ENCODE results near the gene SUV39H2. TPM values are rescaled to one million over a fixed set of nuclear protein-coding genes. Genes with fewer than 3 reads are reported as not detected.

SUV39H2 gene
- total RNA-seq, 1 experiment from 2014 or later: 32.0 TPM

DNA sequence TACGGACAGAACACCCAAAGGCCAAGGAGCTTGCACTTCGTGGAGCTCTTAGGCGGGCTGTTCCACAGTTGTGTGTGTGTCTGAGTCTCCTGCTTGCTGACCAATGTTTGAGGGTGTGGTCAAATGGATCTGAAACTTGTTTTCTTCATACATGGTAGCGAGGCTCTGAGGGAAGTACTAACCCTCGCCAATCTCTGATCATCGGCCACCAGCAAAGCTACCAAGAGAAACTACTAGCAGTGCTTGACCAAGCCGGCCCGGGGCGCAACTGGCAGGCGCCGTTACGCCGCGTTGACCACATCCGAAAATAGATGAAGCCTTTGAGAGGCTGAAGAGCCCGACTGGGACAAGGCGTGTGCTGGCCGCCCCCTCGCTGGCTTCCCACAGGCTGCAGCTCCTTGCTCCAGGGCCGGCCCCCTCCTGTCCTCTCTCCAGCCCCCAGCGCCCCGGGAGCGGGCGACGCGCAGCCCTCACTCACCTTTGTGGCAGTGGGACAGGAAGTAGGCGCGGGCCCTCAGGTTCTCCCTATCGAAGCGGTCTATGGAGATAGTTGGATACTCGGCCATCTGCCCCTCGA is 74.8 kb downstream of the SUV39H2 start:
- intact Hi-C loops (cut with micrococcal nuclease; ENCODE audit: unreplicated experiment): loop anchor here (5.0 kb wide), 1 partner anchor 154 kb away; no protein-coding TSS in a partner anchor
- BruUV-seq (replicated peaks): no TSS peak
- H3K4me3 Mint-ChIP-seq (ENCODE audit: low read depth, unreplicated experiment): peak overlapping the region; percentile 91
- peak overlapping the region; percentile 94 for H3K27ac Mint-ChIP-seq (ENCODE audit: unreplicated experiment)
- CTCF ChIA-PET: interaction anchor here (0.6 to 1.6 kb wide), 6 partner anchors 8 to 214 kb away, joined by 3 to 6 read pairs (median 3); partner anchors contain the start of genes NMT2 and RPP38
- no peaks in the 10 kb centered on the region for H3K27me3 Mint-ChIP-seq (ENCODE audit: unreplicated experiment)
- H3K9me3 Mint-ChIP-seq (ENCODE audit: low read depth, unreplicated experiment): no peaks in the 10 kb centered on the region
- TF ChIP-seq, protein P1, sequence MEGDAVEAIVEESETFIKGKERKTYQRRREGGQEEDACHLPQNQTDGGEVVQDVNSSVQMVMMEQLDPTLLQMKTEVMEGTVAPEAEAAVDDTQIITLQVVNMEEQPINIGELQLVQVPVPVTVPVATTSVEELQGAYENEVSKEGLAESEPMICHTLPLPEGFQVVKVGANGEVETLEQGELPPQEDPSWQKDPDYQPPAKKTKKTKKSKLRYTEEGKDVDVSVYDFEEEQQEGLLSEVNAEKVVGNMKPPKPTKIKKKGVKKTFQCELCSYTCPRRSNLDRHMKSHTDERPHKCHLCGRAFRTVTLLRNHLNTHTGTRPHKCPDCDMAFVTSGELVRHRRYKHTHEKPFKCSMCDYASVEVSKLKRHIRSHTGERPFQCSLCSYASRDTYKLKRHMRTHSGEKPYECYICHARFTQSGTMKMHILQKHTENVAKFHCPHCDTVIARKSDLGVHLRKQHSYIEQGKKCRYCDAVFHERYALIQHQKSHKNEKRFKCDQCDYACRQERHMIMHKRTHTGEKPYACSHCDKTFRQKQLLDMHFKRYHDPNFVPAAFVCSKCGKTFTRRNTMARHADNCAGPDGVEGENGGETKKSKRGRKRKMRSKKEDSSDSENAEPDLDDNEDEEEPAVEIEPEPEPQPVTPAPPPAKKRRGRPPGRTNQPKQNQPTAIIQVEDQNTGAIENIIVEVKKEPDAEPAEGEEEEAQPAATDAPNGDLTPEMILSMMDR (IDR thresholded peaks at IDR 0.05; ENCODE audit: unreplicated experiment): no peak
- peak; percentile 60 for DNase-seq
- H3K36me3 Mint-ChIP-seq (ENCODE audit: insufficient read depth, unreplicated experiment): peaks cover 32% of the 10 kb centered on the region
- peaks cover 14% of the 10 kb centered on the region for H3K4me1 Mint-ChIP-seq (ENCODE audit: low read depth, unreplicated experiment)

Other genes starting within 250 kb of the SUV39H2 start
- 164 and 168 TPM in 2 replicates for gene FAM107B, start 104.0 kb upstream of the SUV39H2 start, total RNA-seq (2022)
- gene CDNF, start 40.8 kb upstream of the SUV39H2 start, total RNA-seq (2022): 2.3 and 2.4 TPM in 2 replicates
- gene HSPA14, start 40.6 kb upstream of the SUV39H2 start, total RNA-seq (2022): 21.3 and 22.9 TPM in 2 replicates
- 21.9 and 23.6 TPM in 2 replicates for gene MSANTD7, start 40.6 kb upstream of the SUV39H2 start, total RNA-seq (2022)
- 21.2 and 26.3 TPM in 2 replicates for gene DCLRE1C, start 75.2 kb downstream of the SUV39H2 start, total RNA-seq (2022)
- not detected in 2 replicates for gene MEIG1, start 80.5 kb downstream of the SUV39H2 start, total RNA-seq (2022)
- not detected in 2 replicates for gene OLAH, start 165.1 kb downstream of the SUV39H2 start, total RNA-seq (2022)
- 8.2 and 10.0 TPM in 2 replicates for gene ACBD7, start 209.9 kb downstream of the SUV39H2 start, total RNA-seq (2022)
- gene RPP38, start 218.5 kb downstream of the SUV39H2 start, total RNA-seq (2022): 23.4 and 25.8 TPM in 2 replicates